Osteoblast (primary cell): ENCODE results near the gene TEX2. TPM values are rescaled to one million over a fixed set of nuclear protein-coding genes. Genes with fewer than 3 reads are reported as not detected.

Source experiments
- DNase-seq: peaks from one replicate; pipeline ENCODE4 v3.0.0; 2011; ENCODE audit warnings: low spot score, mixed read lengths; ENCODE audit not compliant: insufficient read length; ENCODE audit errors: missing footprints
- H2AFZ ChIP-seq: 2 replicates; pipeline ENCODE4 v1.6.0; 2011; ENCODE audit warnings: mild to moderate bottlenecking, low read length
- H3K27ac ChIP-seq: 2 replicates; pipeline ENCODE4 v1.5.1; 2011; ENCODE audit warnings: mild to moderate bottlenecking, low read depth, low read length, moderate library complexity
- H3K27me3 ChIP-seq: 2 replicates; pipeline ENCODE4 v1.6.0; 2012; ENCODE audit warnings: mild to moderate bottlenecking, control low read depth, inconsistent platforms, low read length, moderate library complexity; ENCODE audit not compliant: insufficient read depth
- H3K36me3 ChIP-seq: 2 replicates; pipeline ENCODE4 v1.5.1; 2011; ENCODE audit warnings: mild to moderate bottlenecking, low read length, control low read depth, moderate library complexity; ENCODE audit not compliant: insufficient read depth
- H3K4me1 ChIP-seq: 2 replicates; pipeline ENCODE4 v1.5.1; 2011; ENCODE audit warnings: mild to moderate bottlenecking, low read length, control low read depth, moderate library complexity; ENCODE audit not compliant: insufficient read depth
- H3K4me2 ChIP-seq: 2 replicates; pipeline ENCODE4 v1.6.0; 2011; ENCODE audit warnings: mild to moderate bottlenecking, low read length; ENCODE audit not compliant: insufficient read depth
- H3K4me3 ChIP-seq: fragments of 200-600 bp; sonication (generic); 3 replicates; pipeline ENCODE4 v1.5.1; 2012; ENCODE audit warnings: mild to moderate bottlenecking, low read length, inconsistent platforms; ENCODE audit not compliant: insufficient read depth
- H3K79me2 ChIP-seq: 2 replicates; pipeline ENCODE4 v1.6.0; 2012; ENCODE audit warnings: mild to moderate bottlenecking, low read length, control low read depth, inconsistent platforms; ENCODE audit not compliant: insufficient read depth
- H3K9me3 ChIP-seq: 2 replicates; pipeline ENCODE4 v1.5.1; 2011; ENCODE audit warnings: low read depth, low read length, control low read depth
- H4K20me1 ChIP-seq: 2 replicates; pipeline ENCODE4 v1.6.0; 2012; ENCODE audit warnings: mild to moderate bottlenecking, low read length, control low read depth; ENCODE audit not compliant: insufficient read depth
- CTCF ChIP-seq: IDR thresholded peaks from 2 replicates; pipeline ENCODE4 v1.5.1; 2011; ENCODE audit warnings: mild to moderate bottlenecking, low read depth, low read length, moderate library complexity; ENCODE audit errors: extremely low read depth
- total RNA-seq: library from RNA; depleted of rRNA; stranded (reverse); fragments of >200 nt; gene quantifications from 2 replicates; pipeline ENCODE4 v1.2.3, GENCODE V29; 2012

Gene TEX2
- total RNA-seq, 1 donor = 17.7 TPM

DNA sequence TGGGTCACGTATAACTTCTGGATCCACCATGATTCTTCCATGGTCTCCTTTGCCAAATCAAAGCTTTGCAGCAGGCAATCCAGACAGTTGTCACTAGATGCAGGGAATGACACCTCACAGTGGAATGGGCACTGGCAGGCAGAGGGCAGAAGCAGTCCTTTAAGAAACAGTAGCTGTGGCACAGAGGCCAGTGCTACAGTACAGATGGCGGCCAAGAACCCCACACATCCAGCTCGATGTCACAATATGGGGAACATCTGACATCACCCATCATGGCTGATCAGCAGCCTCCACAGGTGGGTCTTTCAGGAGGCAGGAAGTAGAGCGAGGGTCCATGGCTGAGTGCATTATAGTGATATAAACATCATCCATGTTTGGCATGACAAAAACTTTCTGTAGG is 114.4 kb downstream of the TEX2 start:
- H3K27ac ChIP-seq = peak overlapping the region; percentile 30
- no peaks in the 10 kb centered on the region for H3K27me3 ChIP-seq
- no peak overlapping the region for H2AFZ ChIP-seq
- peaks cover 3% of the 10 kb centered on the region for H4K20me1 ChIP-seq
- peaks cover 12% of the 10 kb centered on the region for H3K4me1 ChIP-seq
- no peak overlapping the region for H3K4me2 ChIP-seq
- H3K36me3 ChIP-seq = peaks cover 28% of the 10 kb centered on the region
- peaks cover 8% of the 10 kb centered on the region for H3K79me2 ChIP-seq
- no peaks in the 10 kb centered on the region for H3K9me3 ChIP-seq
- H3K4me3 ChIP-seq = no peak overlapping the region
- TF ChIP-seq CTCF = no peak
- no peak for DNase-seq

DNA sequence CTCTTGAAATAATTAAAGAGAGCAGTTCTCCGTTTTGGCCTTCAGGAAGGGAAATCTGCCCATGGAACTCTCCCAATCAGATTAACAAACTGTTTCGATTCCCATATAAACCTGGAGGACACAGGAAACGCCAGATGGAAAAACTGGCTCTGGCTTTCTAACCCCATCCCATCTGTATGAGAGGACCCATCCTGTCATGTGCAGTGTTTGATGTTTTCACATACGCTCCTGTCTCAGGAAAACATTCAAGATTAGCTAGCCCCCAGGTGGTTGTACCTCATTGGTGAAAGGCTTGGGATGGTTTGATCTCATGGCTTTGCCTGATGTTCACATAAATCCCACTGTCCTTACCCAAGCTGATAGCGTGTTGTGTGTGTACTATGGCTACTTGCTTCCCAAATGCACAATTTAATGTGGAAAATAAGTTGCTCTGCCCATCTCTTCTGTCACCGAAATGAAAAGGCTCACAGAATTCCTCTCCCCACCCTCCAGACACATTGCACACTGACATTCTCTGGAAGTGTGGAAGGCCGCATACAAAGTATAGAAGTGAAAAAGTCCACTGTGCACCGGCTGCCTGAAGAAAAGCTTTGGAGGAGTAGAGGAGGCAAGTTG is 114.9 kb downstream of the TEX2 start:
- Histone ChIP-seq H3K4me3 (no peak overlapping the region), H3K27ac (peak overlapping the region; percentile 90), H3K4me1 (peaks cover 12% of the 10 kb centered on the region), H2AFZ (no peak overlapping the region), H4K20me1 (peaks cover 3% of the 10 kb centered on the region), H3K9me3 (no peaks in the 10 kb centered on the region), H3K36me3 (peaks cover 24% of the 10 kb centered on the region), H3K79me2 (peaks cover 8% of the 10 kb centered on the region), H3K4me2 (no peak overlapping the region), H3K27me3 (no peaks in the 10 kb centered on the region)
- no peak for DNase-seq
- TF ChIP-seq CTCF = no peak

- no peak for DNase-seq
Measured at GRCh38 chr17:64147110-64148016, 115.7 kb downstream of the TEX2 start.

More at GRCh38 chr17:64147110-64148016, 115.7 kb downstream of the TEX2 start:
- Histone ChIP-seq H3K79me2 (peaks cover 8% of the 10 kb centered on the region), H3K9me3 (no peaks in the 10 kb centered on the region), H3K4me2 (peak overlapping the region; percentile 81), H3K4me1 (peaks cover 12% of the 10 kb centered on the region), H3K4me3 (peak overlapping the region; percentile 92), H3K36me3 (peaks cover 17% of the 10 kb centered on the region), H4K20me1 (peaks cover 3% of the 10 kb centered on the region), H2AFZ (no peak overlapping the region), H3K27me3 (no peaks in the 10 kb centered on the region), H3K27ac (peak overlapping the region; percentile 90)
- no peak for TF ChIP-seq CTCF
